Neuronal stem cell (in vitro differentiated cells): ENCODE measurements around the gene ANO3.

Experiments used
- DNase-seq: peaks from one replicate; pipeline ENCODE4 v3.0.0-alpha.2; 2013; ENCODE audit warnings: low spot score
- H2AFZ ChIP-seq: one replicate; pipeline ENCODE4 v1.6.1; 2013; ENCODE audit warnings: mild to moderate bottlenecking, low read length, inconsistent platforms
- H2AK5ac ChIP-seq: 2 replicates; pipeline ENCODE4 v1.6.1; 2013; ENCODE audit warnings: low read depth, mild to moderate bottlenecking, inconsistent platforms, low read length, moderate library complexity, mixed read lengths
- H2BK120ac ChIP-seq: 2 replicates; pipeline ENCODE4 v1.6.1; 2013; ENCODE audit warnings: low read depth, mild to moderate bottlenecking, inconsistent platforms, low read length, moderate library complexity, mixed read lengths
- H2BK12ac ChIP-seq: one replicate; pipeline ENCODE4 v1.6.1; 2013; ENCODE audit warnings: low read length, inconsistent platforms
- H2BK15ac ChIP-seq: 2 replicates; pipeline ENCODE4 v1.6.1; 2013; ENCODE audit warnings: mild to moderate bottlenecking, low read length, inconsistent platforms, mixed read lengths
- H2BK5ac ChIP-seq: one replicate; pipeline ENCODE4 v1.6.1; 2013; ENCODE audit warnings: inconsistent platforms, mild to moderate bottlenecking, low read length, moderate library complexity
- H3K14ac ChIP-seq: one replicate; pipeline ENCODE4 v1.6.1; 2013; ENCODE audit warnings: low read length, inconsistent platforms
- H3K18ac ChIP-seq: 2 replicates; pipeline ENCODE4 v1.6.1; 2013; ENCODE audit warnings: low read length, inconsistent platforms
- H3K23ac ChIP-seq: 2 replicates; pipeline ENCODE4 v1.6.1; 2013; ENCODE audit warnings: low read depth, mild to moderate bottlenecking, mixed read lengths, low read length, inconsistent platforms; ENCODE audit not compliant: poor library complexity
- H3K27ac ChIP-seq: replicated peaks from 3 replicates; pipeline ENCODE4 v1.5.1; 2013; ENCODE audit warnings: low read length, inconsistent platforms
- H3K27me3 ChIP-seq, 3 experiments: 2 replicates each; pipeline ENCODE4 v1.6.1; 2013; ENCODE audit warnings: low read length in 3 of 3, mild to moderate bottlenecking in 2 of 3, inconsistent platforms in 1 of 3, low read depth in 1 of 3, mixed read lengths in 1 of 3, moderate library complexity in 1 of 3; ENCODE audit not compliant: control insufficient read depth in 3 of 3, insufficient read depth in 3 of 3
- H3K36me3 ChIP-seq, 2 donors: replicated peaks in 1 of 2; 2 replicates each; pipeline ENCODE4 v1.6.1; 2013; ENCODE audit warnings: low read length in 2 of 2; ENCODE audit not compliant: control insufficient read depth in 2 of 2, insufficient read depth in 2 of 2
- H3K4ac ChIP-seq: 2 replicates; pipeline ENCODE4 v1.6.1; 2013; ENCODE audit warnings: inconsistent platforms, mild to moderate bottlenecking, low read length, moderate library complexity
- H3K4me1 ChIP-seq, 2 donors: 1 replicate in 1 of 2; 2 replicates in 1 of 2; pipeline ENCODE4 v1.6.1; 2013; ENCODE audit warnings: low read length in 2 of 2, low read depth in 1 of 2; ENCODE audit not compliant: control insufficient read depth in 2 of 2, insufficient read depth in 1 of 2
- H3K4me2 ChIP-seq: one replicate; pipeline ENCODE4 v1.6.1; 2013; ENCODE audit warnings: mild to moderate bottlenecking, low read length, inconsistent platforms; ENCODE audit not compliant: insufficient read depth, poor library complexity, severe bottlenecking
- H3K4me3 ChIP-seq, 2 donors: 2 replicates each; pipeline ENCODE4 v1.5.1; 2013; ENCODE audit warnings: low read length in 2 of 2, mild to moderate bottlenecking in 2 of 2, inconsistent platforms in 1 of 2, moderate library complexity in 1 of 2
- H3K79me1 ChIP-seq: one replicate; pipeline ENCODE4 v1.6.1; 2013; ENCODE audit warnings: low read depth, mild to moderate bottlenecking, inconsistent platforms, low read length, moderate library complexity
- H3K9ac ChIP-seq: one replicate; pipeline ENCODE4 v1.6.1; 2013; ENCODE audit warnings: mild to moderate bottlenecking, low read depth, low read length, inconsistent platforms; ENCODE audit not compliant: poor library complexity
- H3K9me3 ChIP-seq, 2 donors: replicated peaks in 1 of 2; 2 replicates each; pipeline versions ENCODE3 to v1.6.1; 2013; ENCODE audit warnings: low read length in 2 of 2, mild to moderate bottlenecking in 2 of 2, inconsistent platforms in 1 of 2, low read depth in 1 of 2, mixed read lengths in 1 of 2, moderate library complexity in 1 of 2; ENCODE audit not compliant: control insufficient read depth in 2 of 2, insufficient read depth in 1 of 2
- H4K8ac ChIP-seq: one replicate; pipeline ENCODE4 v1.6.1; 2013; ENCODE audit warnings: low read depth, mild to moderate bottlenecking, inconsistent platforms, low read length, moderate library complexity
- H4K91ac ChIP-seq: one replicate; pipeline ENCODE4 v1.6.1; 2013; ENCODE audit warnings: low read length, low read depth, mild to moderate bottlenecking, inconsistent platforms; ENCODE audit not compliant: poor library complexity
- WGBS, 2 donors: extraction: QIAGEN DNeasy Blood & Tissue Kit; methylation state at CpG; one replicate each; pipeline ENCODE4 v1.1.7; 2013; ENCODE audit warnings: missing lambda C conversion rate in 2 of 2, mixed read lengths in 1 of 2; ENCODE audit not compliant: insufficient read length in 2 of 2, insufficient replicate concordance in 1 of 2; ENCODE audit errors: extremely low coverage in 2 of 2; 5-methylcytosine and 5-hydroxymethylcytosine counted together

ANO3 gene

GRCh38 chr11:26377619-26378018, 45.7 kb downstream of the ANO3 start:
- H3K9ac ChIP-seq = no peak overlapping the region
- no peak overlapping the region for H4K91ac ChIP-seq
- H3K27me3 ChIP-seq = no peaks in the 10 kb centered on the region
- no CpG with 5 or more reads among the region's 1 CpG for WGBS, 2 donors
- no peak overlapping the region for H2BK12ac ChIP-seq
- no peak overlapping the region for H2BK5ac ChIP-seq
- H2BK120ac ChIP-seq = no peak overlapping the region
- H3K4me3 ChIP-seq = no peak overlapping the region
- no peaks in the 10 kb centered on the region for H3K79me1 ChIP-seq
- H3K23ac ChIP-seq = no peak overlapping the region
- H3K18ac ChIP-seq = no peak overlapping the region
- H3K4ac ChIP-seq = no peak overlapping the region
- H4K8ac ChIP-seq = no peak overlapping the region
- H3K9me3 ChIP-seq = peaks cover 0 to 5% of the 10 kb centered on the region in 2 donors
- no peak overlapping the region for H2BK15ac ChIP-seq
- H2AFZ ChIP-seq = no peak overlapping the region
- no peak overlapping the region for H2AK5ac ChIP-seq
- no peak overlapping the region for H3K4me2 ChIP-seq
- no peaks in the 10 kb centered on the region for H3K4me1 ChIP-seq
- no peak overlapping the region for H3K14ac ChIP-seq
- no peak for DNase-seq
- no peak overlapping the region for H3K27ac ChIP-seq
- H3K36me3 ChIP-seq = no peaks in the 10 kb centered on the region

DNA sequence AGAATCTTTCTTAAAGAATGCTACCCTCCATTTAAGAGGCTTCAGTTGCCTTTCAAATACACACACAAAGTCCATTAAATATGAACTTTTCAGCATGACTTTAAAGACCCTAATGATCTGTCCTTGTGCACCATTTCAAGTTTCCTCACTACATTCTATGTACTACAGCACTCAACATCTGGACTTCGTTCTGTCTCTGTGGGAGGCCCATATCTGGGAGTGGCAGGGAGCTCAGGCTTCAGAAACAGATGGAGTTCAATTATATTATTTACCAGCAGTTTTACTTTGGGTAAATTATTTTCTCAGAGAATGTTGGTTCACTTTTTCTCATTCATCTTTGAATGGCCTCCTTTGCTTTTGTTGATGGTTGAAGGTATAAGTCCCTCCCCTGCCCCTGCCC, 67.4 kb downstream of the ANO3 start:
- H3K9ac ChIP-seq = no peak overlapping the region
- H2AK5ac ChIP-seq = no peak overlapping the region
- H3K9me3 ChIP-seq = no peaks in the 10 kb centered on the region
- no peak overlapping the region for H3K27ac ChIP-seq
- no peaks in the 10 kb centered on the region for H3K27me3 ChIP-seq
- H2BK12ac ChIP-seq = no peak overlapping the region
- H4K91ac ChIP-seq = no peak overlapping the region
- no peak overlapping the region for H3K4ac ChIP-seq
- H3K18ac ChIP-seq = no peak overlapping the region
- no peak overlapping the region for H2AFZ ChIP-seq
- no peaks in the 10 kb centered on the region for H3K4me1 ChIP-seq
- DNase-seq = no peak
- H4K8ac ChIP-seq = no peak overlapping the region
- H2BK15ac ChIP-seq = no peak overlapping the region
- no peak overlapping the region for H2BK5ac ChIP-seq
- H3K23ac ChIP-seq = no peak overlapping the region
- no peak overlapping the region for H2BK120ac ChIP-seq
- WGBS, 2 donors = no CpG with 5 or more reads among the region's 1 CpG
- no peak overlapping the region for H3K4me3 ChIP-seq
- no peaks in the 10 kb centered on the region for H3K79me1 ChIP-seq
- no peaks in the 10 kb centered on the region for H3K36me3 ChIP-seq
- H3K14ac ChIP-seq = no peak overlapping the region
- no peak overlapping the region for H3K4me2 ChIP-seq

DNA sequence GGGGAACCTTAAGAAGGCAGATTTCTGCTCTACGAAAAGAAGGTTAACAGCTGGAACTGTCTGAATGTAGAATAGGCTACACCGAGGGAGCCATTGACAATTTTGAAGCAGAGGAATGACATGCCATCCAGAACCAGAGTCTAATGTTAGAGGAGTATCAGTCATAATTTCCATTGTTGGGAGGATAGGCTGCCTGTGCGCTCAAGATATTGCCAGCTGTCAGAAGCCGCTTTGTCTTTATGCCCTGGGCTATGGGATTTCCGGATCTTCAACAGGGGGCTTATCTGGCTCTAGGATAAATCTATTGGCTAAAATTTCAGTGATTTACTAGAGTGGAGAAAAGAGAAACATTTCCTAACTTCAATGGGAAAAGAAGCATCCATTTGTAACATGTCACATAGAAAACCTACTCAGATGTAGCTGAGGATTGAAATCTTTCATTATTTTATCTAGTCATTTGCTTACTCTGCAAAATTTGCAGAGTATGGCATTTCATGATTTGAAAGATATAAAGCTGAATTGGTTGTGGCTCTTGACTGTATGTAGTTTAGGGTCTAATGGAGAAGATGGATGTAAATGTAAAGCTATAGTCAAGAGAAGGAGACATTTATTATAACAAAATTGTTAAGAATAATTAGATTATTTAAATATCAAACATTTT, 78.9 kb downstream of the ANO3 start:
- no peak overlapping the region for H3K4me3 ChIP-seq
- H3K14ac ChIP-seq = no peak overlapping the region
- H2BK12ac ChIP-seq = no peak overlapping the region
- H3K9me3 ChIP-seq = no peaks in the 10 kb centered on the region
- no peak overlapping the region for H3K4ac ChIP-seq
- H2BK15ac ChIP-seq = no peak overlapping the region
- no peaks in the 10 kb centered on the region for H3K79me1 ChIP-seq
- H2AFZ ChIP-seq = no peak overlapping the region
- H3K4me1 ChIP-seq = no peaks in the 10 kb centered on the region
- no peak overlapping the region for H2AK5ac ChIP-seq
- H4K91ac ChIP-seq = no peak overlapping the region
- WGBS, 2 donors = no CpG with 5 or more reads among the region's 5 CpGs
- H3K9ac ChIP-seq = no peak overlapping the region
- no peak overlapping the region for H3K18ac ChIP-seq
- H3K27me3 ChIP-seq = no peaks in the 10 kb centered on the region
- DNase-seq = no peak
- H2BK120ac ChIP-seq = no peak overlapping the region
- no peak overlapping the region for H3K4me2 ChIP-seq
- H3K23ac ChIP-seq = no peak overlapping the region
- H2BK5ac ChIP-seq = no peak overlapping the region
- H3K36me3 ChIP-seq = no peaks in the 10 kb centered on the region
- no peak overlapping the region for H4K8ac ChIP-seq
- H3K27ac ChIP-seq = no peak overlapping the region

GRCh38 chr11:26412955-26413354, 81.0 kb downstream of the ANO3 start:
- no peak overlapping the region for H3K14ac ChIP-seq
- no peak overlapping the region for H2AFZ ChIP-seq
- no peak overlapping the region for H3K4me3 ChIP-seq
- H2AK5ac ChIP-seq = no peak overlapping the region
- no peak overlapping the region for H3K27ac ChIP-seq
- no peak overlapping the region for H2BK5ac ChIP-seq
- no peak overlapping the region for H3K4me2 ChIP-seq
- no peak overlapping the region for H3K23ac ChIP-seq
- no peak overlapping the region for H4K91ac ChIP-seq
- no peak for DNase-seq
- no peak overlapping the region for H4K8ac ChIP-seq
- H3K4ac ChIP-seq = no peak overlapping the region
- no peak overlapping the region for H2BK12ac ChIP-seq
- no CpG with 5 or more reads among the region's 1 CpG for WGBS, 2 donors
- no peak overlapping the region for H3K9ac ChIP-seq
- no peak overlapping the region for H3K18ac ChIP-seq
- H3K36me3 ChIP-seq = no peaks in the 10 kb centered on the region
- H3K79me1 ChIP-seq = no peaks in the 10 kb centered on the region
- H3K9me3 ChIP-seq = no peaks in the 10 kb centered on the region
- H2BK120ac ChIP-seq = no peak overlapping the region
- H2BK15ac ChIP-seq = no peak overlapping the region
- no peaks in the 10 kb centered on the region for H3K27me3 ChIP-seq
- H3K4me1 ChIP-seq = no peaks in the 10 kb centered on the region
